ENCODE results near the gene ZBTB6.

GRCh38 chr9:122929796-122930354, 16.8 kb upstream of the ZBTB6 start:
- no peak for TF ChIP-seq CTCF (IDR thresholded peaks at IDR 0.05)
- no peak for TF ChIP-seq POLR2A (IDR thresholded peaks at IDR 0.05)
